PC-3 (cell line): ENCODE results near the gene KLK15. TPM values are rescaled to one million over a fixed set of nuclear protein-coding genes. Genes with fewer than 3 reads are reported as not detected.

Experiments
- ATAC-seq: fragments of 200-7000 bp; cut with Tn5 transposase; 2 replicates; pipeline ENCODE4 v1.9.1; 2020; ENCODE audit warnings: mild to moderate bottlenecking, moderate library complexity
- BruUV-seq: library from RNA; stranded (reverse); fragments of 400-500 nt; replicated peaks from 2 replicates; lab custom pipeline; 2021; lab: Mats Ljungman, UMichigan
- CTCF ChIA-PET: fragments of 300-600 bp; sonication (Branson Sonifier 250); formaldehyde crosslinking; loops from one replicate; lab custom pipeline; 2022; ENCODE audit warnings: antibody characterized with exemption; lab: Charles Lee
- POLR2A ChIA-PET: fragments of 300-600 bp; sonication (Branson Sonifier 250); formaldehyde crosslinking; loops from one replicate; lab custom pipeline; 2022; ENCODE audit warnings: antibody characterized with exemption; ENCODE audit not compliant: unreplicated experiment; lab: Charles Lee
- DNase-seq: peaks from one replicate; pipeline ENCODE4 v3.0.0-alpha.2; 2015
- H2AFZ ChIP-seq: fragments of 300-600 bp; sonication (generic); 2 replicates; pipeline ENCODE4 v1.6.0; 2016; ENCODE audit warnings: antibody characterized with exemption, low read length
- H3F3A ChIP-seq: fragments of 300-600 bp; sonication (generic); one replicate; pipeline ENCODE4 v1.6.0; 2017; ENCODE audit warnings: antibody characterized with exemption, low read length, control low read depth, mild to moderate bottlenecking; ENCODE audit not compliant: unreplicated experiment
- H3K27ac ChIP-seq: fragments of 300-600 bp; sonication (generic); 2 replicates; pipeline ENCODE4 v1.5.1; 2016; ENCODE audit warnings: mild to moderate bottlenecking, low read length
- H3K27me3 ChIP-seq: fragments of 300-600 bp; sonication (generic); 2 replicates; pipeline ENCODE4 v1.6.1; 2016; ENCODE audit warnings: low read length, mixed read lengths
- H3K36me3 ChIP-seq: fragments of 300-600 bp; sonication (generic); 2 replicates; pipeline ENCODE4 v1.6.1; 2016; ENCODE audit warnings: low read depth, mixed run types, low read length, mixed read lengths
- H3K4me1 ChIP-seq: fragments of 300-600 bp; sonication (generic); 2 replicates; pipeline ENCODE4 v1.5.1; 2016; ENCODE audit warnings: low read length; ENCODE audit not compliant: insufficient read depth
- H3K4me2 ChIP-seq: fragments of 300-600 bp; sonication (generic); 2 replicates; pipeline ENCODE4 v1.6.0; 2016; ENCODE audit warnings: low read length
- H3K4me3 ChIP-seq: fragments of 300-600 bp; sonication (generic); 2 replicates; pipeline ENCODE4 v1.5.1; 2016; ENCODE audit warnings: mild to moderate bottlenecking, low read length, mixed read lengths
- H3K79me2 ChIP-seq: fragments of 300-600 bp; sonication (generic); 2 replicates; pipeline ENCODE4 v1.6.1; 2017; ENCODE audit warnings: low read length, mixed read lengths
- H3K9ac ChIP-seq: fragments of 300-600 bp; sonication (generic); 2 replicates; pipeline ENCODE4 v1.6.0; 2016; ENCODE audit warnings: mild to moderate bottlenecking, low read length
- H3K9me2 ChIP-seq: fragments of 300-600 bp; sonication (generic); replicated peaks from 2 replicates; pipeline ENCODE4 v1.6.1; 2016; ENCODE audit warnings: mixed run types, low read length, mixed read lengths
- H3K9me3 ChIP-seq: fragments of 300-600 bp; sonication (generic); 2 replicates; pipeline ENCODE4 v1.6.1; 2016; ENCODE audit warnings: low read length, mixed read lengths
- H4K20me1 ChIP-seq: fragments of 300-600 bp; sonication (generic); 2 replicates; pipeline ENCODE4 v1.6.1; 2016; ENCODE audit warnings: low read length, mixed read lengths
- EZH2 ChIP-seq: fragments of 300-600 bp; sonication (generic); IDR thresholded peaks from one replicate; pipeline ENCODE4 v1.6.1; 2017; ENCODE audit warnings: antibody characterized with exemption, mild to moderate bottlenecking, low read length; ENCODE audit not compliant: unreplicated experiment
- EZH2phosphoT487 ChIP-seq: fragments of 300-600 bp; sonication (generic); IDR thresholded peaks from 2 replicates; pipeline ENCODE4 v1.6.1; 2018; ENCODE audit warnings: mild to moderate bottlenecking, antibody characterized with exemption, low read length, borderline replicate concordance
- intact Hi-C: fragments of 100-400 bp; cut with micrococcal nuclease; formaldehyde crosslinking; loops from 2 replicates; pipeline ENCODE4 v1.9.0; 2023
- total RNA-seq: library from RNA; depleted of rRNA; stranded (reverse); fragments of >200 nt; gene quantifications from 2 replicates; pipeline ENCODE4 v1.2.3, GENCODE V29; 2014
- TF ChIP-seq, protein P1 (sequence below): fragments of 300-600 bp; sonication (generic); conservative IDR thresholded peaks from 2 replicates; pipeline ENCODE4 v1.5.1; 2017; ENCODE audit warnings: antibody characterized with exemption, low read depth, mild to moderate bottlenecking, low read length

Gene KLK15
- total RNA-seq, 1 experiment from 2014 or later: 1.3 TPM

DNA sequence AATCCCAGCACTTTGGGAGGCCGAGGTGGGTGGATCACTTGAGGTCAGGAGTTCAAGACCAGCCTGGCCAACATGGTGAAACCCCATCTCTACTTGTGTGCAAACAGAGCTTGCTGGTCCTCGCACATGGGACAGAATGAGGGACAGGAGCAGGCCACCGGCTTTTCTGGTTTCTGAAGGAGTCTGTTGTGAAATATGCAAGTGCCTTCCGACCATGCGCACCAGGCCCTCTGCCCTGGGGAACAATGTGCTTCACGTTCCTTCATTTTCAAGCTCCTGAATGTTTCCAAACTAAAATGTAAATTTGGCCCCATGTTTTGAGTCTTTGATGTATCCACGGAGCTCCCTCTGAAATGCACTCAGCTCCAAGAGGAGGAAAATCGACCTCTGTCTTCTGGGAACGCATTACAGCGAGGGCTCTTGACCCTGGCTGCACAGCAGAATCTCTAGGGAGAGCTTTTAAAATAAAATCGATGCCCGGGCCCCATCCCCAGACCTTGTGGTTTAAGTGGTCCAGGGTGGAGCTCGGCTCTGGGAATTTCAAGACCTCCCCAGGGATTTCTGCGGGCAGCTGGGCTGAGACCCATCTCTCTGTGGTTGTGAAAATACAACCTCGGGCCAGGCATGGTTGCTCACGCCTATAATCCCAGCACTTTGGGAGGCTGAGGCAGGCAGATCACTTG, 52.5 kb downstream of the KLK15 start:
- Histone ChIP-seq H3K79me2 (no peaks in the 10 kb centered on the region), H3K27ac (no peak overlapping the region), H3K36me3 (no peaks in the 10 kb centered on the region), H3K4me2 (no peak overlapping the region), H3F3A (no peaks in the 10 kb centered on the region), H3K9me2 (no peaks in the 10 kb centered on the region), H3K4me1 (0 out of 2 replicates have a peak, but pooled peaks cover 3% of the 10 kb centered on the region), H2AFZ (no peak overlapping the region), H3K9ac (no peak overlapping the region), H3K27me3 (peaks cover 59% of the 10 kb centered on the region), H3K9me3 (no peaks in the 10 kb centered on the region), H4K20me1 (no peaks in the 10 kb centered on the region), H3K4me3 (no peak overlapping the region)
- CTCF ChIA-PET: interaction anchor here (0.5 to 1.6 kb wide), 4 partner anchors 56 to 312 kb away, joined by 3 to 13 read pairs (median 4); no protein-coding TSS in a partner anchor
- TF ChIP-seq EZH2: no peak
- TF ChIP-seq, protein P1, sequence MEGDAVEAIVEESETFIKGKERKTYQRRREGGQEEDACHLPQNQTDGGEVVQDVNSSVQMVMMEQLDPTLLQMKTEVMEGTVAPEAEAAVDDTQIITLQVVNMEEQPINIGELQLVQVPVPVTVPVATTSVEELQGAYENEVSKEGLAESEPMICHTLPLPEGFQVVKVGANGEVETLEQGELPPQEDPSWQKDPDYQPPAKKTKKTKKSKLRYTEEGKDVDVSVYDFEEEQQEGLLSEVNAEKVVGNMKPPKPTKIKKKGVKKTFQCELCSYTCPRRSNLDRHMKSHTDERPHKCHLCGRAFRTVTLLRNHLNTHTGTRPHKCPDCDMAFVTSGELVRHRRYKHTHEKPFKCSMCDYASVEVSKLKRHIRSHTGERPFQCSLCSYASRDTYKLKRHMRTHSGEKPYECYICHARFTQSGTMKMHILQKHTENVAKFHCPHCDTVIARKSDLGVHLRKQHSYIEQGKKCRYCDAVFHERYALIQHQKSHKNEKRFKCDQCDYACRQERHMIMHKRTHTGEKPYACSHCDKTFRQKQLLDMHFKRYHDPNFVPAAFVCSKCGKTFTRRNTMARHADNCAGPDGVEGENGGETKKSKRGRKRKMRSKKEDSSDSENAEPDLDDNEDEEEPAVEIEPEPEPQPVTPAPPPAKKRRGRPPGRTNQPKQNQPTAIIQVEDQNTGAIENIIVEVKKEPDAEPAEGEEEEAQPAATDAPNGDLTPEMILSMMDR: no peak
- no peak for TF ChIP-seq EZH2phosphoT487
- POLR2A ChIA-PET: no interaction called here
- BruUV-seq: no TSS peak
- DNase-seq (no peak), ATAC-seq (no peak)
- intact Hi-C loops: loop anchor here (5.0 kb wide), 1 partner anchor 244 kb away; no protein-coding TSS in a partner anchor

DNA sequence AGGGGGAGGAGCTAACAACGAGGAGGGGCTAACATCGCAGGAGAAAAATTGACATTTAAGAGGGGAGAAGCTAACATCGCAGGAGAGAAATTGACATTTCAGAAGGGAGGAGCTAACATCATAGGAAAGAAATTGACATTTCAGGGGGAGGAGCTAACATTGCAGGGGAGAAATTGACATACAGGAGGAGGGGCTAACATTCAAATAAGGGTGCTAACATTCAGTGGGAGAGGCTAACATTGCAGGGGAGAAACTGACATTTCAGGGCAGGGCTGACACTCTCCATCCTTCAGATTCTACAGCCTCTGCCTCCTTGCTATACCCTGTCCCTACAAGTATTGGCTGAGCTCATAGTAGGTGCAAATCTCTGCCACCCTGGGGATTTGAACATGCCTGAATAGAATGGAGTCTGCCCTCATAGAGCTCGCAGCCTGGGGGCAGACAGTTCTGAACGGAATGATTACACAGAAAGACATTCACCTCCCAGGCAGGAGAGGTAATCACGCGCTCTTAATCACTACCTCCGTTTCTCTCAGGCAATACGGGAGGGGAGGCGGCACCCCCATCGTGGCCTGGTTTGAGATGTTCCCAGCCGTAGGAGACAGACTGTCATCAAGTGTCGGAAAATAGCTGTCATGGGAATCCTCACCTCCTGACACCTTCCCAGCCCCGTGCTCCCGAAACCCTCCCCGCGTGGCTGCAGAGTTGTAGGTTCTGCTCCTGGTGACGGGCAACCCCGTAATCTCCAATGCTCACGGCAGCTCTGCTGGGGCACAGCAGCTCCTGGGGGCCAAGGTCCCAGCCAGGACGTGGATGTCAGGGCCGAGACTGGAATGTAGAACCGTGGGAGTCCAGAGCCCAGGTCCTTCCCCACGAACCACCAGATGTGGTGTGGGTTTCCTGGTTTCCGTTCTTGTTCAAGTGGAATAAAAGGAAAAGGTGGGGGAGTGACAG, 53.6 kb downstream of the KLK15 start:
- ChIA-PET POLR2A (no interaction called here), CTCF (interaction anchor here (1.3 kb wide), 1 partner anchor 55 kb away, joined by 6 read pairs; no protein-coding TSS in a partner anchor)
- intact Hi-C loops: loop anchor here (5.0 kb wide), 1 partner anchor 242 kb away; no protein-coding TSS in a partner anchor
- Histone ChIP-seq H3K9me2 (no peaks in the 10 kb centered on the region), H3K4me3 (no peak overlapping the region), H3K4me1 (0 out of 2 replicates have a peak, but pooled peaks cover 3% of the 10 kb centered on the region), H3K9me3 (no peaks in the 10 kb centered on the region), H3K79me2 (no peaks in the 10 kb centered on the region), H3K4me2 (no peak overlapping the region), H3K36me3 (no peaks in the 10 kb centered on the region), H3F3A (no peaks in the 10 kb centered on the region), H3K9ac (no peak overlapping the region), H4K20me1 (no peaks in the 10 kb centered on the region), H3K27ac (no peak overlapping the region), H2AFZ (no peak overlapping the region), H3K27me3 (peaks cover 70% of the 10 kb centered on the region)
- no TSS peak for BruUV-seq
- TF ChIP-seq EZH2 (no peak), EZH2phosphoT487 (no peak)
- TF ChIP-seq, protein P1: no peak
- ATAC-seq: no peak
- DNase-seq: no peak
